HS-27A (cell line): Measurements from ENCODE around the gene OLIG3.

ENCODE experiments used
- DNase-seq: peaks from one replicate; pipeline ENCODE4 v3.0.0-alpha.2; 2012; ENCODE audit warnings: low read depth, missing footprints

OLIG3 gene

DNA sequence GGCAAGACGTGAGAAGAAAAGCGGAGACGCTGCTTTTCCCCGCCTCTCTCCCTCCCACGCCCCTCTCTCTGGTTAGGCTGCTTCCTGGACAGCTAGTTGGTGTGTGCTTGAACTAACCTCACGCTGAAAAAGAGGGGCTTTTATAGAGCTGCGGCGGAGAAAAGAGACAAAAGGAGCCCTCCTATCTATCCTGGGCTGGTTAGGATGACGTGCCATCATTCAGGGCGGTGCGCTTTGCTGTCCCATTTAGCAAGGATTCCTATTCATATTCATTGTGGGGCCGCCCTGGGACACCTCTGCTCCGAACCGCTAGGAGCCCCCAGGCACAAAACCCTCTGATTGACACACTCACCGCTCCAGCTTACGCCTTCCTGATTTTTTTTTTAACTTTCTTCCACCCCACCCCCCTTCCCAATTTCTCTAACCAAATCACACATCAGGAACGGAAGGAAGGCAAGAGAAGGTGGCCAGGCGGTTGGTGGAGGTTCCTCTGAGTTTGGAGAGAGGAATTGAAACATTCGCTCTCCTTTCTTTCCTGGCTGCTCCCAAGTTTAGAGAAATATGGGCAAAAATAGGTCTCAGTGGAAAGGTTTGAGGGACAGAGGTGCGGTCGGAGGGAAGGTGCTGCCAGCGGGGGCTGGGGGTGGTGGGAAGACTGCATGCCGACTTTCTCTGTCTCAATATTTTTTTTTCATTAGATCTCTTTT lies at the start of gene OLIG3:
OLIG3 (minus strand) TSS at position 114 of the 707 bp plus-strand sequence. CDS start 224 bp downstream, outside the sequence.
- no peak for DNase-seq

DNA sequence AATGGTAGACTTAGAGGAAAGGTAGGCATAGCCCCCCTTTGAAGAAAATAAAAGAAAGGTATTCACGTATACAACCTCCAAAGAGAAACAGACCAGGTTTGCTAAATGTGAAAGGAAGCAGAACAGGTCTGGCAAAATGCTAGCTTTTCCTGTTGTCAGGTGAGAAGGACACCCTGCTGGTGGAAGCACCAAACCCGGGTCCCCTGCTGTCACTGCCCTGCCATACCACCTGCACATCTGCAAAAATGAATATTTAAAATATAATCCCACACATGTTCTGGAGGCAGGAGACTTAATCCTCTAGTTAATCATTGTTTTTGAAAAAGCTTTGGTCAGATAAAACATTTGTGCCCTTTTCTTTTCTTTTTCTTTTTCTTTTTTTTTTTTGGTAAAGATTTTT lies 48.9 kb upstream of the OLIG3 start:
- DNase-seq = no peak

DNA sequence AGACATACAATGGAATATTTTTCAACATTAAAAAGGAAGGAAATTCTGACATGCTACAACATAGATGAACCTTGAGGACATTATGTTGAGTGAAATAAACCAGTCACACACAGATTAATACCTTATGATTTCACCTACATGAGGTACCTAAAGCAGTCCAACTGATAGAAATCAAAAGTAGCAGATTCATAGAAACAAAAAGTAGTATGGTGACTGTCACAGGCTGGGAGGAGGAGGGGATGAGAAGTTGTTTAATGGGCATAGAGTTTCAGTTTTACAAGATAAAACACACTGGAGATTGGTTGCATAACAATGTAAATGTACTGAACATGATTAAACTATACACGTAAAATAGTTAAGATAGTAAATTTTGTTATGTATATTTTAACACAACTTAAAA lies 48.5 kb upstream of the OLIG3 start:
- DNase-seq = no peak

DNA sequence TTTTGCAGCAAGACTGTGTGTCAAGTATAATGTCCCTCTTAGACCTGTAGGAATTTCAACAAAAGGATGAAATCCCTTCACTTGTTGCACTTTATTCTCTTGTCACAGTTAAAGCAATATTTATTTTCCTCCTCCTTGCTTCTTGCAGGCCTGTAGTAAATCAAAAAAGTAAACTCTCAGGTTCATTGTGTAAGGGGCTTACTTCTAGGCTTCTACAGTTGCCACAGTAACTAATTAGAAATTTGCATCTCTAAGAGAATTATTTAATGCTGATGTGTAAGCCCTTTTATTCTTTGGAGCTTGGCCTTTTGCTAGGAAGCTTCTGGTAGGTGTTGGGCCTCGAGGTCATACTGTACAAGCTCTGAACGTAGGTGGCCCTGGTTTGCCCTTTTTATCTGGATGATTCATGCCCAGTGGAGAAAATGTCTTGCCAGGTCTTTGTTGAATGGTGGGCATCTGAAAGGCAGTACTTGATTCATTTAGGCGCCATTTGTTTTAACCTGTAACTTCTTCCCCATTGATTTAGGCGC lies 47.4 kb upstream of the OLIG3 start:
- DNase-seq = no peak

DNA sequence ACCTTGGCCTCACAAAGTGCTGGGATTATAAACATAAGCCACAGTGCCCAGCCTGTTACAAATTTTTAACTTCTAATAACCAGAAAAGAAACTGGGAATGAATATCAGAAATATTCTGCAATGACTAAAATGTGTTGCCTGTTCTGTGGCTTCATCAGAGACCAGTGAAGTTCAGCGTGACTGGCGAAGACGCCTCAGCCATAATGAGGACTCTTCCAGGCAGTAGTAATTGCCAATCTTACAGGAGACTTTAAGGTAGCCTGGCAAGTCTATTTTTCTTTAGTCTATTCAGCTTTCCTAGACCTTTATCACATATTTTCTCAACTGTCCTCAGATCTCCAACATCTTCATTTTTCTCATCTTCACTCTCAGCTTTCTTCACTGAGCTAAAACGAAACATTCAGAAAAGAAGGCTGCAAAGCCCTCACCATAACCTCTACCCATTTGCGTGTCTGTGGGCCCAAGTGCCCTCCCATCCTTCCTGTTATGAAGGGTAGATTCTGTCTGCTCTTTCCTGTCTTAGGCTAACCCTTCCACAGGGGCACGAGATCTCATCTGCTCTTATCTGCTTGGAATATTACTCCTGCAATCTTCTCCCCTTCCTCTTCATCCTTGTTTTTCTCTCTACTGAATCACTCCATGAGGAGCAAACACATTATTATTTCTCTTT lies 42.0 kb upstream of the OLIG3 start:
- DNase-seq = no peak

DNA sequence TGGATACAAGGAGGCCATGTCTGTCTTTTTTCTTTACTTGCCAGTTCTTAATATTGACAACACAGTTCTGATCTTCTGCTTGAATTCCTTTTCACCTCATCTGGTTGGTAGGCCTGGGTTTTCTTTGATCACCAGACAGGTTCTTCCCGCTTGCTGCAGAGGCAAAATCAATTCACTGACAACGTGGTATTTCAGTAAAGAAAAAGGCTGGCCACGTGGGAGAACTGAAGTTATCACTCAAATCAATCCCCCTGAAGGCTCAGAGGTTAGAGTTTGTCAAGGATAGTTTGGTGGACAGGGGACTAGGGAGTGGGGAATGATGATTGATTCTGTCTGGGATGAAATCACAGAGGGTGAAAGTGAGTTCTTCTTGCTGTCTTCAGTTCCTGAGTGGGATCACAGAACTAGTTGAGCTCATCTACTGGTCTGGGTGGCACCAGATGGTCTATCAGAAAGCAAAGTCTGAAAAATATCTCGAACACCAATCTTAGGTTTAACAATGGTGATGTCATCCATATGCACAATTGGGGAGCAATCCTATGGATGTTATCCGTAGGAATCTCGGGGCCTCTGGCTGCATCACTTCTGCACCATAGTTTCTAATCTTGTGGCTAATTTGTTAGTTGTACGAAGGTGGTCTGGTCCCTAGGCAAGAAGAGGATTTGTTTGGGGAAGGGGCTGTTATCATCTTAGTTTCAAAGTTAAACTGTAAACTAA lies 37.3 kb upstream of the OLIG3 start:
- DNase-seq = no peak

DNA sequence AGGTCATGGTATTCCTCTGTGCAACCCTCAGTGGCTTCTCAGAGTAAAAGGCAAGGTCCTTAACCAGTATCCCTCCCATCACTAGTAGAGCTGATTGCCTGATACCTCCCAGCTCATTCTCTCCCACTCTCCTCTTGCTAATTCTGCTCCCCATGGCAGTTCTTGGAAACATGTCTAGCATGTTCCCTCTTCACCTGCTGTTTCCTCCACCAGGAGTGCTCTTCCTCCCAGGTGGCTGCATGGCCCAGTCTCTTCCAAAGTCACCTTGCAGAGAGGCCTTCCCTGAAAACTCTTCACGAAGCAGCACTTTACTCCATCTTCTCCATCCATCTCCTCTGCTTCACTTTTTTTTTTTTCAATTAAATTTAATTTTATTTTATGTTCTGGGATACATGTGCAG lies 36.2 kb upstream of the OLIG3 start:
- DNase-seq = no peak

DNA sequence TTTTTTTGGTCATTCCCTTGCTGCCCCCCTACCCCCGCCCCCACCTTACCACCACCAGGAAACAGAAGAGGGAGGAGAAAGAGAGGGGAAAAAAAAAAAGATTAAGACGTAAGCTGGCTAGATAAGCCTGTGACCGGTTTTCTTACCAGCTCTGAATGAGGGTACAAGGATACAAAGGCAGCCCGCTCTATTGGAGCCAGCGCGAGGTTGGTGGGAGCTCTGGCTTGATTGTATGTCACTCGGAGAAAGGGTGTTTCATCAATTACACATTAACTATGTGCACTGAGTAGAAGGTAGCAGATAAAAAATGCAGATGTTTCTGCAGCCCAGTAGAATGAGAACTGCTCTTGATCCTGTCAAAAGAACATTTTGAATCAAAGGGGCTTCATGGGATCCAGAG lies 28.6 kb upstream of the OLIG3 start:
- no peak for DNase-seq

DNA sequence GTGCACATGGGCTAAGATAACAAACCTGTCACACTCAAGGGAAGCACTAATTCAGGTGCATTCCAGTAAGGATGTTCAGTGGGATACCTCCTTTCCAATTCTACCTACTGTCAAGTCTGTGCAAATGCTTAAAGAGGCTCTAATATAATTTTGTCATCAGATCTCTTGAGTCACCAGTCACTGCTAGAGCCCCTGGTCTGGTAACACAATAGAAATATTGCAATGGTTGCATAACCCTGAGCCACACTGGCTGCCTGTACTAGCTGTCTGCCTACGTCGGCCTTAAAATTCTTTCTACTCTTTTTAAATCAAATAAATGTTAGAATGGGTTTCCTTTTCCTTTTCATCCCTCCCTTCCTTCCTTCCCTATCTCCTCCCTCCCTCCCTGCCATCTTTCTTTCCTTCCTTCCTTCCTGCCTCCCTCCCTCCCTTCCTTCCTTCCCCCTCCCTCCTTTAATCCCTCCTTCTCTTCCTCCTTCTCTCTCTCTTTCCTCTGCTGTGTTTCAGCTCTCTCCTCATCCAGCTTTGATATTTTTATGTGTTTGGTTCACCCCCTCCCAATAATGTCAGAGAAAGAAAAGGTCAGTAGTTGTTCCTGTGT lies 28.1 kb upstream of the OLIG3 start:
- DNase-seq = no peak

DNA sequence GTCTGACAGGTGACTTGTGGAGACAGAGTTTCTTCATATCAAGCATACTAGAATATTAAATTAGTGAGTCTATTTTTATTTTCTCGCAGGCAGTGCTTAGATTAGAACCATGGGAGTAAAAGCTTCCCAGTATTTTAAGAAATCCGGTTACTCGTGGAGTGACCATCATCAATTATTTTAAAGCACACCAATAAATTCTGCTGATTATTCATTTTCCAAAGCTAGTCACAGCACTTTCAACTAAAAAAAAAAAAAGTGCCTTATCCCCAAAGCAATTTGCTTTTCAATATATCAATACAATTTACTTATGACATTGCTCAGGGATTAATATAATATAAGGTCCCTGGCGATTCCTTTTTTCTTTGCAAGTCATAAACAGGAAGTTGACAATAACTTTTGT lies 26.3 kb upstream of the OLIG3 start:
- DNase-seq = no peak

DNA sequence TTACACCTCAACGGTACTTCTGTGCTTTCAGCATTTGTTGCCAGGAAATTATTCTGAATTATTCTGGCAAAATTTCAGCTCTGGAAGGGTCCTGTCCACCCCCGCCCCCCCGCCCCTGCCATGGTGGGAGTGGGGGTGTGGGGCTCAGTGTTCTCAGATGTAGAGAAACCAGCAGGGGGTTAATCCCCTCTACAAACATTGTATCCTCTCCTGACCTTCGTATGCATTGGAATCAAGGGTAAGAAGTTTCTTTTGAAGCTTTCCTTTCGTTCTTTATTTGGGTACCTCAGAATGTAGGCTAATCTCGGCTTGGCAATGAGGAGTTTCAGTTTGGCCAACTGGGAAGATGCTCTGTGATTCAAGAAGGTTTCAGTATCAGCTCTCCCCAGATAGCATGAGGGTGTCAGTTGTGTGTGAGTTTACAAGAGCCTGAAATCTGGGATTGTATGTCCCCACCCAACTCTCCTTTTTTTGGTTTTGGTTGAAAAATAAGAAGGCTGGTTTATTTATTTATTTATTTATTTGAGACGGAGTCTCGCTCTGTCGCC lies 25.5 kb upstream of the OLIG3 start:
- no peak for DNase-seq

DNA sequence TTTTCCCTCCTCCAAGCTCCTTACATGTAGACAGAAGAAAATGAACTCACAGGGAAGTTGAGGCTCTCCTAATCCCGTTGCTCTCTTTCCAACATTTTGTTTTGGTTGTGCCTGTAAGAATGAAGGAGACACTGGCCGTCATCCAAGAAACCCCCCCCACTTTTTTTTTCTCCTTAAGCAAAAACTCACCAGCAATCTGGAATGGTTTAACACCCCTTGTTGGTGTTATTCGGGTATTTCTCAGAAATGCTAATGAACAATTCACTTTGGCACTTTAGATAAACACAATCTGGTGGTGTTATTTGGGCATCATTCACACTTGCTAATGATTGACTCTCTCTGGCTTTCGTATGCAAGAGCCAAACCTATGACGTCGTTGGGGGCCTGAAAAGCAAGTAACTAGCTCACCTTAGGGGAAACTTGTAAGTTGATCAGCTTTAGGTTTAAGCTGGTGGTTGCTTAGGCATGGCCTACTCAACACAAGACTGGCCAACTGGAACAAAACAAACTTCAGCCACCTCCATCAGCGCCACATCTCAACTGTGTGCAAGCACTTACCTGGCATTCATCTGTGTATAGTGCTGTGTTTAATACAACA lies 24.3 kb upstream of the OLIG3 start:
- DNase-seq = no peak

DNA sequence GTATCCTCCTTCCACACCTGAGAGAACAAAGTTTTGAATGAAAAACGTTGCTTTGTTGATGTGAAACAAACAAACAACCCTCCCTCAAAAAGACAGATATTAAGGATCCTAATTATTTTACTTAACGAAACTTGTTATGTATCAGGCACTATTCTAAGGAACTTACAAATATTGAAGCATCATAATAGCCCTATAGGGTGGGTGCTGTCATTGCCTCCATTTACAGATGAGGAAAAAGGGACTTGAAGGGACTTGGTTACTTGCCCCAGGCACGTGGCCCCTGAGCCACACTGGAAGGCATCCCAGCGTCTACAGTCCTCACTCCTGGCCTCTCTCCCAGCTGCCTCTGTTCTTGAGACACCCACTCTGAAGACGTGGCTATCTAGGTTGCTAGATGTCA lies 20.2 kb upstream of the OLIG3 start:
- no peak for DNase-seq

DNA sequence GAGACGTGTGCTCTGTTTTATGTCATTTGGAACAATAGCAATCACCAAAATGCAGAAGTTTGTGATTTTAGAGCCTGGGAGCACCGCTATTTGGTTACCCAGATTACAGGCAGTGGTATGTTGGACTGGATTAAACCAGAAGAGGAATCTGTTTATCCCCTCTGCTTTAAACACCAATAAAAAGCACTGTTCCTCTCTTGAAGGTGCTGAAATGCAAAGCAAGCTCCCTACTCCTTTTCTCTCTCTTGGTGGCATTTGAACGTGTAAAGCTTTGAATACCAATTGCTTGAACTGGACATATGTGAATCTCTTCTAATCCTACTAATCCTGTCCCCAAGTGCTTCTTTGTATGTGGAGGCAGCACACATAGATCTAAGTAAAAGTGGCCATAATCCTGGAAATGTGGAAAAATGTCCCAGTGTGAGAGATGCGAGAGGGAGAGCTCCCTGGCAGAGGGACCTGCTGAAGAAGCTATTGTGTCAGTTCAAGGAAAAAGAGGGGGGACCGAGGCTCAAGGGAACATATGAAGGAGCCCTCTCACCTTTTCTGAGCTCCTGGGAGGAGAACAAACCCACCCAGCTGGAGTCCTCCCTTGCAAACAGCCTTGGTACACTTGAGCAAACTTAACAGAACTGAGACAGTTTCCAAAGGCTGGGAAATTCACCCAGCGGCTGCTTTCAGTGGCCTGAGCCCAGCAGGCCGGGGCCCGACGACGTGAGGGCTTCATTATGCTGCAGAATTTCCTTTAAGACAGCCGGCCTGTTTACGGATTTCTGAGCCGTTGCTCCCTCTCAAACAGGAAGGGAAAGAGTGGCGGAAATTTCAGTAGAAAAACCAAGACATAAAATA lies 18.8 kb upstream of the OLIG3 start:
- no peak for DNase-seq

DNA sequence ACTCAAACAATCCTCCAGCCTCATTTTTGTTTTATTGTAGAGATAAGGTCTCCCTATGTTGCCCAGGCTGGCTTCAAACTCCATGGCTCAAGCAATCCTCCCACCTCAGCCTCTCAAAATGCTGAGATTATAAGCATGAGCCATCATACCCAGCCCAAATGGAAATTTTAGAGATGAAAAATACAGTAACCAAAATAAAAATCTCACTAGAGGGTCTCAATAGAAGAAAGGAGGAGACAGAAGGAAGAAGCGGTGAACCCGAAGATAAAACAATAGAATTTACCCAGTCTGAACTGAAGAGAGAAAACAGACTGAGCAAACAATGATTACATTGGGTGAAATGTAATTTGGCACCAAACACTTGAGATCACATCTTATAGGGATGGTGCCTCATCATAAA lies 16.7 kb upstream of the OLIG3 start:
- no peak for DNase-seq

DNA sequence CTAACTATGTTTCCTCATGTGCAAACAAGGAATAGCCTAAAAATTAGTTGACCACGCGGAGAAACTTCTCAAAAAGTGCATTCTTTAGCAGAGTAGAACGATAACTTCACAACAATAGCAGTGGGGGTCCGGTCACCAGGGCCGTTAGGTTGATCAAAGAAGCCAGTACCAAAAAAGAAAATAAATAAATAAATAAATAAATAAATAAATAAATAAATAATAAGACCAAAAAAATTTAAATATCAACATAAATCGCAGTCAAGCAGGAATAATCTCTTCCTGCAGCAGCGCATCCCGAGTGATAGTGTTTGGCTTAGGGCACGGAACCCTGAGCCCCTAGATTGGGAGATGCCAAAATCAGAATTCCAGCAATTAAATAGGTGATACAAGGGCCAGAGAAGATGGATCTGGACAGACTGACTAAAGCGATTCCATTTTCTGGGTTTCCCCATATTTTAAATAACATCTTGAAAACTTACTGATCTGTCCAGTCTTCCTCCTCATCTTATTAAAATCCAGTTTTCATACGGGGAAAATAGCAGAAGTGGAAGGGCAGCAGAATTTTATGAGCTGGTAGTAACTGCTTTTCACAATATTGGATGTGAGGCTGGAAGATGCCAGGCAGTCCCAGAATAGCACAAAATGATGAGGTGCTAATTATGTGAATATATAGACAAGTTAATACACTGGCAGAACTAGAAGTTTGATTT lies 4.4 kb upstream of the OLIG3 start:
- DNase-seq = no peak

DNA sequence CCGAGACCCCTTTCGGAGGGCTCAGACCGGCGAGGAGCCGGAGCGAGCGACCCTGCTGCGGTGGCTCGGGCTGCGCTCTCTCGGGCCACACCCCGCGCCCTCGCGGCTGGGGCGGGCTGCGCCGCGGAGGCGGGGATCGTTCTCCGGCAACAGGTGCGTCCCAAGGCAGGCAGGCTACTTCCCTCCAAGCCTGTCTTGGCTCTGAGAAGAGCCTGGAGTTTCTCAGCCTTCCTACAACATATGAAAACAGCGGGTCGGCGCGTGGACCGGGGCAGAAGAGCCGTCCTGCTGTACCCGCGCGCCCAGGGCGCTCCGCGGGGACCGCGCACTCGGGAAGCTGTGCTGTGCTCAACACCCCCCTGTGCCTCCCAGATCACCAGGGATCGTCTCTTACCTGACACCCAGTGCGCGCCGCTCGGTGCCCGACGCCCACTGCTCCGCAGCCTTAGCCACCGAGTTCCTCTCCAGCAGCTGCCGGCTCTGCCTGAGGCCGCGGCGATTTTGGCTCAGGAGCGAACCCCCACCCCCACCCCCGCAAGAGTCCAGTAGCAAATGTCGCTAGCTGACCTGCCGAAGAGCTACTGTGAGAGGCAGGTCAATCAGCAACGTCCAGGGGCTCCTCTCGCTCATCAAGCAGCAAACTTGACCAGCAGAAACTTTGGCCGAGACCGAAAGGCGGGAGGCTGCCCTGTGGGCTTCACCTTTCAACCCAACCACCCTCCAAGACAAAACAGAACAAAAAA lies 3.7 kb upstream of the OLIG3 start:
- no peak for DNase-seq

DNA sequence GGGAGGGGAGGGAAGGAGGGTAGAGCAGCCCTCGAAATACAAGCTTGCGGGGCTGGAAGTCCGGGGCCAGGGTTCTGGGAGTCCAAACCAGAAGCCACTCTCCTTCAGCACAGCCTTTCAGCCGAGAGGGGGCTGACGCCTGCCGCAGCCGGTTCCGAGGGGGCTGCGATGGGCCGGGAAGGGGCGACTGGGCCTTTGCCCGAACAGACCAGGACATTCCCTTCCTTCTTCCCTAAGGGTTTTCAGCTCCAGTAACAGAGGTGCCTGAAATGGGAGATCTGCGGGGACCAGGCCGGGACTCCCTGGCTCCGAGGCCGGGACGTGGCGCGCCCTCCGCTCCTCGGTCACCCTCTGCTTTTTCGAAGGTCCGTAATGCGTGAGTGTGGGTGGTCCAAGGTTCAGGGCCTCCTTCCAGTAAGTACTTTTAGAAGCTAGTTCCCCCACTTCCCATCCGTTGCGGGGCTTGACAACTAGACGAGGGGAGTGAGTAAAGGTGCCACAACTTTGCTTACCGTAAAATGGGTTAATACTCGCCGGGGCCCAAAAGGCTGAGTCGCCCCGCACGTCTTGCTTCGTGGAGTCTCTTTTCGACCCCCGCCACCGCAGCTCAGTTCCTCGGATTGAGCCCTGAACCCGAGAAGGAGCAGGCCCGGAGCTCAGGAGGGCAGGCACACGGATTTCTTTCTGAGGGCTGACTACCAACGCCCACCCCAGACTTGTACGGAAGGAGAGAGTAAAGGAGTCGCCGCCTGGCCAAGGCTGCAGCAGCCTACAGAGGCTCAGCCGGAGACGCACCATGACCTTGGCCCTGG lies 2.9 kb upstream of the OLIG3 start:
- DNase-seq = no peak

DNA sequence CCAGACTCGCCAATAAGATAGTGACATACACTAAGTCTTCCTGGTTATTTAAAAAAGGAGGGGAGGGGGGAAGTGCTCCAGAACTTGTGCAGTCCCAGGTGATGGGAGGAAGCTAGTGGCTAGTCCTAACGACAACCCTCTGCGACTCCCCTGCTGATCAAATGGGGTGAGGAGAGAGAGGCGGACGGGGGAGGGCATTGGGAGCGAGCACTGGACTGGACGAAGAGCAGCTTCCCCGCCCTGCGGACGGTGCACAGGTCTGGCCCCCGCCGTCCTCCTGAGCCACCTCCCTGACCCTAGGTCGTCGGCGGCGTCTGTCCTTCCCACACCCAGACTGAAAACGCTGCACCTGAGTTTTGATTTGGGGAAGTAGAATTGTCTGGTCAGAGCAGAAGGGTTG lies 2.2 kb upstream of the OLIG3 start:
- DNase-seq = no peak
